Measurements from ENCODE around the gene NDUFA11.
"Not testable (repeated sequence)": the region's sequence is repeated elsewhere in the genome, so short reads cannot be mapped to it uniquely, and the experiment has no call there.

The NDUFA11 gene

DNA sequence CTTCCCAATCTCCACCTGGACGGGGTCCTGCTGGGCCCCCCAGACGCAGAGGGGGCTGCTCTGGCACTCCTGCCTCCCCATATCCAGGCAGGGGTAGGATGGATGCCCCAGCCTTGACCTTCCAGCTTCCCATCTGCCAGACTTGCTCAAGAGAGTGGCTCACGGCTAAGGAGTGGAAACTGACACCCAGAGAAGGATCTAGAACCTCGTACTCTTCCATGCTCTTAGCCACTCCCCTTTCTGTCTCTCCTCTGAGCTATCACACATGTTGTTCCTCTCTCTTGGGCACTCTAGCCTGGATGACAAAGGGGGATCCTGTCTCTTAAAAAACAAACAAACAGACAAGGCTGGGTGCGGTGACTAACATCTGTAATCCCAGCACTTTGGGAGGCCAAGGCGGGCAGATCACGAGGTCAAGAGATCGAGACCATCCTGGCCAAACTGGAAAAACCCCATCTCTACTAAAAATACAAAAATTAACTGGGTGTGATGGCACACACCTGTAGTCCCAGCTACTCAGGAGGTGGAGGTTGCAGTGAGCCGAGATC lies 21.1 kb downstream of the NDUFA11 start:
- ChIA-PET CTCF (interaction anchor here (2.9 kb wide), 1 partner anchor 11 kb away, joined by 7 read pairs; no protein-coding TSS in a partner anchor), POLR2A (no interaction called here)
- no peak for DNase-seq (ENCODE audit: extremely low spot score)
- TF ChIP-seq, protein P1, sequence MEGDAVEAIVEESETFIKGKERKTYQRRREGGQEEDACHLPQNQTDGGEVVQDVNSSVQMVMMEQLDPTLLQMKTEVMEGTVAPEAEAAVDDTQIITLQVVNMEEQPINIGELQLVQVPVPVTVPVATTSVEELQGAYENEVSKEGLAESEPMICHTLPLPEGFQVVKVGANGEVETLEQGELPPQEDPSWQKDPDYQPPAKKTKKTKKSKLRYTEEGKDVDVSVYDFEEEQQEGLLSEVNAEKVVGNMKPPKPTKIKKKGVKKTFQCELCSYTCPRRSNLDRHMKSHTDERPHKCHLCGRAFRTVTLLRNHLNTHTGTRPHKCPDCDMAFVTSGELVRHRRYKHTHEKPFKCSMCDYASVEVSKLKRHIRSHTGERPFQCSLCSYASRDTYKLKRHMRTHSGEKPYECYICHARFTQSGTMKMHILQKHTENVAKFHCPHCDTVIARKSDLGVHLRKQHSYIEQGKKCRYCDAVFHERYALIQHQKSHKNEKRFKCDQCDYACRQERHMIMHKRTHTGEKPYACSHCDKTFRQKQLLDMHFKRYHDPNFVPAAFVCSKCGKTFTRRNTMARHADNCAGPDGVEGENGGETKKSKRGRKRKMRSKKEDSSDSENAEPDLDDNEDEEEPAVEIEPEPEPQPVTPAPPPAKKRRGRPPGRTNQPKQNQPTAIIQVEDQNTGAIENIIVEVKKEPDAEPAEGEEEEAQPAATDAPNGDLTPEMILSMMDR (IDR thresholded peaks at IDR 0.05; ENCODE audit: control extremely low read depth, extremely low read depth, low read depth, missing control alignments): no peak

DNA sequence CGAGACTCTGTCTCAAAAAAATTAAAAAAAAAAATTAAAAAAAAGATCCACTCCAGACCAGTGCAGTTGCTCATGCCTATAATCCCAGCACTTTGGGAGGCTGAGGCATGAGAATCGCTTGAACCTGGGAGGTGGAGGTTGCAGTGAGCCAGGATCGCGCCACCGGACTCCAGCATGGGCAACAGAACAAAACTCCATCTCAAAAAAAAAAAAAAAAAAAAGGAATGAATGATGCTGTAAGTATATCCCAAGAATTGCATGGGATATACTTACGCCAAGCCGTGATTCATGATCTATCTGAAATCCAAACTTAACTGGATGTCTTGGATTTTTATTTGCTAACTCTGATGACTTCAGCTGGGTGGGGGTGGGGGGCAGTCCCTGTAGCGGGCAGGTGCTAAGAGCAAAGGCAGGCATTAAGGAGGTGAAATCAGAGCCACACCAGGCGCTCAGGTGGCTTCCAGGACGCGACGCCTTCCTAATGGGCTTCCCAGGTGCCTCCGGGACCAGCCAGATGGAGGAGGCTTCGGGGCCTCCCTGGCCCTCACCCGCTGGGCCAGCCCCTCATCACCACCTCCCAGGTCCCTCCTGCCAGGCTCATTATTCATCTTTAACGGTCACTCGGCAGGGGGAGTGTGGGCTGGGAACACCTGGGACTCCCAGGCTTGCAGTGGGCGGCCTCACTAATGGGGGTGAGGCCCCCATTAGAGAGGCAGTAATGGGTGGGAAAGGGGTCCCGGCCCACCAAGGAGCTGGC lies 21.9 kb downstream of the NDUFA11 start:
- DNase-seq (ENCODE audit: extremely low spot score): no peak
- TF ChIP-seq, protein P1 (IDR thresholded peaks at IDR 0.05; ENCODE audit: control extremely low read depth, extremely low read depth, low read depth, missing control alignments): no peak
- CTCF ChIA-PET: interaction anchor here (2.9 kb wide), 1 partner anchor 12 kb away, joined by 7 read pairs; no protein-coding TSS in a partner anchor
- POLR2A ChIA-PET: interaction anchor here (0.6 kb wide), 1 partner anchor 165 kb away, joined by 3 read pairs; no protein-coding TSS in a partner anchor

DNA sequence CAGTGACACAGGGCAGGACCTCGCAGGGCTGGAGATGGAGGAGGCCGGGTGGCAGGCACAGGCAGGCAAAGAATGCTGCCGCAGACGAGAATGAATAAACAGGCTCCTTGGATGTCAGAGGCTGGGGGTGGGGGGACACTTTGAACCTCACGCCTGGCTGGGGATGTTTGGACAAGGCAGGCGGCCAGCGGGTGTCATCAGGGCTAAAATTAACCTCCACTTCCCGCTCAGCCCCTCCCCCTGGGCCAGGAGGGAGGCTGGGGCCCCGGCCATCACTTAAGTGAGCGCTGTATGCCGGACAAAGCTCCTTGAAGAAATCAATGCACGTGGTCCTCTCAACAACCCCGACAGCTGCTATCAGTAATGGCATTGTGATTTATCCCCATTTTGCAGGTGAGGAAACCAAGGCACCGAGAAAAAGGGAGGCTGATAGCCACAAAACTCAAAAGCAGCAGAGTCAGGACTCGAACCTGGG lies 22.9 kb downstream of the NDUFA11 start:
- CTCF ChIA-PET: no interaction called here
- TF ChIP-seq, protein P1 (IDR thresholded peaks at IDR 0.05; ENCODE audit: control extremely low read depth, extremely low read depth, low read depth, missing control alignments): no peak
- POLR2A ChIA-PET: no interaction called here
- DNase-seq (ENCODE audit: extremely low spot score): no peak

DNA sequence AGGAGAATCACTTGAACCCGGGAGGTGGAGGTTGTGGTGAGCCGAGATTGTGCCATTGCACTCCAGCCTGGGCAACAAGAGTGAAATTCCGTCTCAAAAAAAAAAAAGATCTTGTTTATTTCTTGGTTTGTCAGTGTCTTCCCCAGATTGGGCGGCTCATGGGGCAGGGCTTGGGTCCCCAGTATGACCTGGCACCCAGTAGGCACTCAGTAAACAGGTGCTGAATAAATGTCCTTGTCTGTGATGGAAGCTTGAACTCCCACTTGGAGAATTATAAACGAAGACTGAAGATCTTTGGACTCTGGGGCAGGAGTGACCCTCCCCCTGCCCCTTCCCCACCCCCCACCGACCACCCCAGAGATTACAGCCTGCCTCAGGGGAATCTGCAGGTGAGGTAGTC lies 23.4 kb downstream of the NDUFA11 start:
- POLR2A ChIA-PET: no interaction called here
- CTCF ChIA-PET: no interaction called here
- no peak for DNase-seq (ENCODE audit: extremely low spot score)
- TF ChIP-seq, protein P1 (IDR thresholded peaks at IDR 0.05; ENCODE audit: control extremely low read depth, extremely low read depth, low read depth, missing control alignments): no peak

DNA sequence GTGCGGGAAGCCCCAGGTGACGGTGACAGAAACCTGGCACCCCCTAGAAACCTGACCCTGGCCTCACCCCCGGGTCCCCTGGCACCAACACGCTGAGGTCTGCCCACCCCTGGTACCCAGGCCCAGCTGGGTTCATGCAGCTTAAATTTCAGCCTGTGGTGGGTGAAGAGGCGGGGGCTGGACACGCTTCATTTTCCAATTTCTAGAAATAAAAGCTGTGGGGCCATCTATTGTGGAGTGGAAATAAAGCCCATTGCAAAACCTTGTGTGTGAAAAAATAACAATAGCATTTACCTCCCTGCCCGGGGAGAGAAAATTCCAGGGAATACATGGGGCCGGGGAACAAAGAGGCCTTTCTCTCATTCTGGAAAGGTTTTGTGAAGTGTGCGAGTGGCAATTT lies 25.7 kb downstream of the NDUFA11 start:
- ChIA-PET POLR2A (no interaction called here), CTCF (interaction anchor here (0.8 to 0.9 kb wide), 2 partner anchors 69 to 90 kb away, joined by 3 read pairs; no protein-coding TSS in a partner anchor)
- no peak for DNase-seq (ENCODE audit: extremely low spot score)
- TF ChIP-seq, protein P1 (IDR thresholded peaks at IDR 0.05; ENCODE audit: control extremely low read depth, extremely low read depth, low read depth, missing control alignments): no peak

DNA sequence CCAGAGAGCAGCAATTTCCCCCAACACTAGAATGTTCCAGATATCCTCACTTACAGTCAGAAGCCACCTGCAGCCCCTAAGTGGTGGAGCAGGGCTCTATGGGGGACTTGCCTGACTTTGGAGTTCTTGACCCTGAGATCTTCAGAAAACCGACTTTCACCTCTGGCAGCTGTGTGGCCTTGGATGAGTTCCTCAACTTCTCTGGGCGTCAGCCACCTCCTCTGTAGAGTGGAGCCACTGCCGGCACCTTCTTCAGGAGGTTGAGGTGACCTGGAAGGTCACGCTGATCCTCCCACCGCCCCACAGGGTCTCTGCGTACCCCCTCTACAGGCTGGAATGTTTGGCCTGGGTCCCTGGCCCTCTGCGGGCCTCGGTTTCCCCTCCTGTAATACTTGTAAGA lies 26.2 kb downstream of the NDUFA11 start:
- DNase-seq (ENCODE audit: extremely low spot score): no peak
- ChIA-PET POLR2A (no interaction called here), CTCF (interaction anchor here (0.8 to 0.9 kb wide), 2 partner anchors 68 to 90 kb away, joined by 3 read pairs; no protein-coding TSS in a partner anchor)
- TF ChIP-seq, protein P1 (IDR thresholded peaks at IDR 0.05; ENCODE audit: control extremely low read depth, extremely low read depth, low read depth, missing control alignments): no peak

DNA sequence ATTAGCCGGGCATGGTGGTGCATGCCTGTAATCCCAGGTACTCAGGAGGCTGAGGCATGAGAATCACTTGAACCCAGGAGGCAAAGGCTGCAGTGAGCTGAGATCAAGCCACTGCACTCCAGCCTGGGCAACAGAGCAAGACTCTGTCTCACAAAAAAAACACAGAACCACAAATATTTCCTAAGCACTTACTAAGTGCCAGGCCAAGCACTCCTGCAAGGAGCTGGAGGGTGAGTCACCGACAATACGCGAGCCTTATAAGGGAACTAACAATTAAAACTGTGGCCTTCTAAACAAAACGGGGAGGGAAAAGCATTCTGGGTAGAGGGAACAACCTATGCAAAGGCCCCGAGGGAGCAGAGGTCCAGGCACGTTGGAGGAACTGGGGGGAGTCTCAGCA lies 29.1 kb downstream of the NDUFA11 start:
- POLR2A ChIA-PET: not testable (repeated sequence)

More for the DNA sequence above, 29.1 kb downstream of the NDUFA11 start:
- CTCF ChIA-PET: interaction anchor here (0.6 kb wide), 1 partner anchor 1145 kb away, joined by 3 read pairs; no protein-coding TSS in a partner anchor
- not testable (repeated sequence) for DNase-seq (ENCODE audit: extremely low spot score)

Data from GM10248 (cell line).